Neural progenitor cell (in vitro differentiated cells): ENCODE results near the gene VAMP2.

ENCODE experiments used
- EZH2phosphoT487 ChIP-seq: fragments of 200-600 bp; sonication (generic); IDR thresholded peaks from 2 replicates; pipeline ENCODE4 v1.6.1; 2017; ENCODE audit warnings: antibody characterized with exemption
- TF ChIP-seq, protein P1 (sequence below): fragments of 200-600 bp; sonication (generic); IDR thresholded peaks from 2 replicates; pipeline ENCODE4 v1.5.1; 2017; ENCODE audit warnings: antibody characterized with exemption, mild to moderate bottlenecking

- TF ChIP-seq, protein P1, sequence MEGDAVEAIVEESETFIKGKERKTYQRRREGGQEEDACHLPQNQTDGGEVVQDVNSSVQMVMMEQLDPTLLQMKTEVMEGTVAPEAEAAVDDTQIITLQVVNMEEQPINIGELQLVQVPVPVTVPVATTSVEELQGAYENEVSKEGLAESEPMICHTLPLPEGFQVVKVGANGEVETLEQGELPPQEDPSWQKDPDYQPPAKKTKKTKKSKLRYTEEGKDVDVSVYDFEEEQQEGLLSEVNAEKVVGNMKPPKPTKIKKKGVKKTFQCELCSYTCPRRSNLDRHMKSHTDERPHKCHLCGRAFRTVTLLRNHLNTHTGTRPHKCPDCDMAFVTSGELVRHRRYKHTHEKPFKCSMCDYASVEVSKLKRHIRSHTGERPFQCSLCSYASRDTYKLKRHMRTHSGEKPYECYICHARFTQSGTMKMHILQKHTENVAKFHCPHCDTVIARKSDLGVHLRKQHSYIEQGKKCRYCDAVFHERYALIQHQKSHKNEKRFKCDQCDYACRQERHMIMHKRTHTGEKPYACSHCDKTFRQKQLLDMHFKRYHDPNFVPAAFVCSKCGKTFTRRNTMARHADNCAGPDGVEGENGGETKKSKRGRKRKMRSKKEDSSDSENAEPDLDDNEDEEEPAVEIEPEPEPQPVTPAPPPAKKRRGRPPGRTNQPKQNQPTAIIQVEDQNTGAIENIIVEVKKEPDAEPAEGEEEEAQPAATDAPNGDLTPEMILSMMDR: no peak
- TF ChIP-seq EZH2phosphoT487: no peak
Measured at GRCh38 chr17:8110907-8111306, 51.8 kb downstream of the VAMP2 start.
